ENCODE data around the gene THBS1.

Gene THBS1

GRCh38 chr15:39580485-39581241 lies at the start of gene THBS1:
Gene THBS1 (plus strand): TSS chr15:39581079. CDS start chr15:39581858, 779 bp downstream.
- peaks cover 53% of the 10 kb centered on the region for H3K4me1 ChIP-seq (ENCODE audit: control insufficient read depth, insufficient read depth, low read length)
- peaks cover 21 to 45% of the 10 kb centered on the region in 2 donors for H3K36me3 ChIP-seq (ENCODE audit: control insufficient read depth in 2 of 2, insufficient read depth in 2 of 2, low read length in 2 of 2)
- peak within 1 kb of the TSS; percentile 90 to 97 for H3K9ac ChIP-seq (ENCODE audit: low read length in 2 of 2)
- H3K27me3 ChIP-seq (ENCODE audit: control insufficient read depth in 1 of 2, insufficient read depth in 2 of 2, low read length in 2 of 2): no peaks in the 10 kb centered on the region
- no peaks in the 10 kb centered on the region for H3K9me3 ChIP-seq (ENCODE audit: control insufficient read depth in 2 of 2, low read length in 2 of 2)
- peak within 1 kb of the TSS; percentile 96 for H3K27ac ChIP-seq (ENCODE audit: low read length)
- H3K4me3 ChIP-seq (ENCODE audit: low read length in 2 of 2): peak within 1 kb of the TSS; percentile 89 to 91

GRCh38 chr15:39534996-39535395 lies 45.9 kb upstream of the THBS1 start:
- no peaks in the 10 kb centered on the region for H3K9me3 ChIP-seq (ENCODE audit: control insufficient read depth in 2 of 2, low read length in 2 of 2)
- no peak overlapping the region for H3K9ac ChIP-seq (ENCODE audit: low read length in 2 of 2)
- no peak overlapping the region for H3K4me3 ChIP-seq (ENCODE audit: low read length in 2 of 2)
- peaks cover 3% of the 10 kb centered on the region for H3K4me1 ChIP-seq (ENCODE audit: control insufficient read depth, insufficient read depth, low read length)
- no peaks in the 10 kb centered on the region for H3K27me3 ChIP-seq (ENCODE audit: control insufficient read depth in 1 of 2, insufficient read depth in 2 of 2, low read length in 2 of 2)
- H3K36me3 ChIP-seq (ENCODE audit: control insufficient read depth in 2 of 2, insufficient read depth in 2 of 2, low read length in 2 of 2): no peaks in the 10 kb centered on the region
- no peak overlapping the region for H3K27ac ChIP-seq (ENCODE audit: low read length)

- Histone ChIP-seq H3K27me3 (ENCODE audit: control insufficient read depth in 1 of 2, insufficient read depth in 2 of 2, low read length in 2 of 2) (no peaks in the 10 kb centered on the region), H3K9me3 (ENCODE audit: control insufficient read depth in 2 of 2, low read length in 2 of 2) (no peaks in the 10 kb centered on the region), H3K4me1 (ENCODE audit: control insufficient read depth, insufficient read depth, low read length) (peaks cover 6% of the 10 kb centered on the region), H3K9ac (ENCODE audit: low read length in 2 of 2) (no peak overlapping the region), H3K27ac (ENCODE audit: low read length) (no peak overlapping the region), H3K4me3 (ENCODE audit: low read length in 2 of 2) (no peak overlapping the region), H3K36me3 (ENCODE audit: control insufficient read depth in 2 of 2, insufficient read depth in 2 of 2, low read length in 2 of 2) (no peaks in the 10 kb centered on the region)
Observed at GRCh38 chr15:39535466-39535865, 45.4 kb upstream of the THBS1 start.

GRCh38 chr15:39538936-39539335 lies 41.9 kb upstream of the THBS1 start:
- H3K9me3 ChIP-seq (ENCODE audit: control insufficient read depth in 2 of 2, low read length in 2 of 2): no peaks in the 10 kb centered on the region
- no peaks in the 10 kb centered on the region for H3K36me3 ChIP-seq (ENCODE audit: control insufficient read depth in 2 of 2, insufficient read depth in 2 of 2, low read length in 2 of 2)
- H3K27me3 ChIP-seq (ENCODE audit: control insufficient read depth in 1 of 2, insufficient read depth in 2 of 2, low read length in 2 of 2): no peaks in the 10 kb centered on the region
- H3K27ac ChIP-seq (ENCODE audit: low read length): no peak overlapping the region
- H3K9ac ChIP-seq (ENCODE audit: low read length in 2 of 2): no peak overlapping the region
- H3K4me1 ChIP-seq (ENCODE audit: control insufficient read depth, insufficient read depth, low read length): peaks cover 6% of the 10 kb centered on the region
- no peak overlapping the region for H3K4me3 ChIP-seq (ENCODE audit: low read length in 2 of 2)

- no peak overlapping the region for H3K9ac ChIP-seq (ENCODE audit: low read length in 2 of 2)
- peak overlapping the region; percentile 42 for H3K27ac ChIP-seq (ENCODE audit: low read length)
- H3K4me3 ChIP-seq (ENCODE audit: low read length in 2 of 2): no peak overlapping the region
- H3K36me3 ChIP-seq (ENCODE audit: control insufficient read depth in 2 of 2, insufficient read depth in 2 of 2, low read length in 2 of 2): no peaks in the 10 kb centered on the region
- no peaks in the 10 kb centered on the region for H3K9me3 ChIP-seq (ENCODE audit: control insufficient read depth in 2 of 2, low read length in 2 of 2)
- H3K4me1 ChIP-seq (ENCODE audit: control insufficient read depth, insufficient read depth, low read length): peaks cover 6% of the 10 kb centered on the region
- H3K27me3 ChIP-seq (ENCODE audit: control insufficient read depth in 1 of 2, insufficient read depth in 2 of 2, low read length in 2 of 2): no peaks in the 10 kb centered on the region
Observed at GRCh38 chr15:39539466-39539865, 41.4 kb upstream of the THBS1 start.

GRCh38 chr15:39539973-39540558 lies 40.8 kb upstream of the THBS1 start:
- Histone ChIP-seq H3K27ac (ENCODE audit: low read length) (peak overlapping the region; percentile 42), H3K9ac (ENCODE audit: low read length in 2 of 2) (no peak overlapping the region), H3K36me3 (ENCODE audit: control insufficient read depth in 2 of 2, insufficient read depth in 2 of 2, low read length in 2 of 2) (no peaks in the 10 kb centered on the region), H3K4me3 (ENCODE audit: low read length in 2 of 2) (no peak overlapping the region), H3K27me3 (ENCODE audit: control insufficient read depth in 1 of 2, insufficient read depth in 2 of 2, low read length in 2 of 2) (no peaks in the 10 kb centered on the region), H3K4me1 (ENCODE audit: control insufficient read depth, insufficient read depth, low read length) (peaks cover 6% of the 10 kb centered on the region), H3K9me3 (ENCODE audit: control insufficient read depth in 2 of 2, low read length in 2 of 2) (no peaks in the 10 kb centered on the region)

GRCh38 chr15:39542385-39543065 lies 38.4 kb upstream of the THBS1 start:
- Histone ChIP-seq H3K36me3 (ENCODE audit: control insufficient read depth in 2 of 2, insufficient read depth in 2 of 2, low read length in 2 of 2) (no peaks in the 10 kb centered on the region), H3K4me1 (ENCODE audit: control insufficient read depth, insufficient read depth, low read length) (peaks cover 6% of the 10 kb centered on the region), H3K9ac (ENCODE audit: low read length in 2 of 2) (no peak overlapping the region), H3K9me3 (ENCODE audit: control insufficient read depth in 2 of 2, low read length in 2 of 2) (no peaks in the 10 kb centered on the region), H3K27ac (ENCODE audit: low read length) (no peak overlapping the region), H3K4me3 (ENCODE audit: low read length in 2 of 2) (no peak overlapping the region), H3K27me3 (ENCODE audit: control insufficient read depth in 1 of 2, insufficient read depth in 2 of 2, low read length in 2 of 2) (no peaks in the 10 kb centered on the region)

GRCh38 chr15:39543651-39544050 lies 37.2 kb upstream of the THBS1 start:
- Histone ChIP-seq H3K4me1 (ENCODE audit: control insufficient read depth, insufficient read depth, low read length) (peaks cover 6% of the 10 kb centered on the region), H3K36me3 (ENCODE audit: control insufficient read depth in 2 of 2, insufficient read depth in 2 of 2, low read length in 2 of 2) (no peaks in the 10 kb centered on the region), H3K27ac (ENCODE audit: low read length) (no peak overlapping the region), H3K27me3 (ENCODE audit: control insufficient read depth in 1 of 2, insufficient read depth in 2 of 2, low read length in 2 of 2) (no peaks in the 10 kb centered on the region), H3K9ac (ENCODE audit: low read length in 2 of 2) (no peak overlapping the region), H3K9me3 (ENCODE audit: control insufficient read depth in 2 of 2, low read length in 2 of 2) (no peaks in the 10 kb centered on the region), H3K4me3 (ENCODE audit: low read length in 2 of 2) (no peak overlapping the region)

- Histone ChIP-seq H3K4me1 (ENCODE audit: control insufficient read depth, insufficient read depth, low read length) (no peaks in the 10 kb centered on the region), H3K27ac (ENCODE audit: low read length) (no peak overlapping the region), H3K9ac (ENCODE audit: low read length in 2 of 2) (no peak overlapping the region), H3K27me3 (ENCODE audit: control insufficient read depth in 1 of 2, insufficient read depth in 2 of 2, low read length in 2 of 2) (no peaks in the 10 kb centered on the region), H3K4me3 (ENCODE audit: low read length in 2 of 2) (no peak overlapping the region), H3K36me3 (ENCODE audit: control insufficient read depth in 2 of 2, insufficient read depth in 2 of 2, low read length in 2 of 2) (no peaks in the 10 kb centered on the region), H3K9me3 (ENCODE audit: control insufficient read depth in 2 of 2, low read length in 2 of 2) (no peaks in the 10 kb centered on the region)
Observed at GRCh38 chr15:39546842-39547241, 34.0 kb upstream of the THBS1 start.

- H3K4me1 ChIP-seq (ENCODE audit: control insufficient read depth, insufficient read depth, low read length): no peaks in the 10 kb centered on the region
- H3K9ac ChIP-seq (ENCODE audit: low read length in 2 of 2): no peak overlapping the region
- no peak overlapping the region for H3K27ac ChIP-seq (ENCODE audit: low read length)
- H3K9me3 ChIP-seq (ENCODE audit: control insufficient read depth in 2 of 2, low read length in 2 of 2): no peaks in the 10 kb centered on the region
- no peaks in the 10 kb centered on the region for H3K27me3 ChIP-seq (ENCODE audit: control insufficient read depth in 1 of 2, insufficient read depth in 2 of 2, low read length in 2 of 2)
- H3K4me3 ChIP-seq (ENCODE audit: low read length in 2 of 2): no peak overlapping the region
- no peaks in the 10 kb centered on the region for H3K36me3 ChIP-seq (ENCODE audit: control insufficient read depth in 2 of 2, insufficient read depth in 2 of 2, low read length in 2 of 2)
Observed at GRCh38 chr15:39548561-39548960, 32.3 kb upstream of the THBS1 start.

GRCh38 chr15:39549912-39550311 lies 31.0 kb upstream of the THBS1 start:
- no peak overlapping the region for H3K4me3 ChIP-seq (ENCODE audit: low read length in 2 of 2)

More at GRCh38 chr15:39549912-39550311, 31.0 kb upstream of the THBS1 start:
- no peaks in the 10 kb centered on the region for H3K27me3 ChIP-seq (ENCODE audit: control insufficient read depth in 1 of 2, insufficient read depth in 2 of 2, low read length in 2 of 2)
- no peaks in the 10 kb centered on the region for H3K36me3 ChIP-seq (ENCODE audit: control insufficient read depth in 2 of 2, insufficient read depth in 2 of 2, low read length in 2 of 2)
- H3K9me3 ChIP-seq (ENCODE audit: control insufficient read depth in 2 of 2, low read length in 2 of 2): no peaks in the 10 kb centered on the region
- no peak overlapping the region for H3K27ac ChIP-seq (ENCODE audit: low read length)
- no peak overlapping the region for H3K9ac ChIP-seq (ENCODE audit: low read length in 2 of 2)
- peaks cover 8% of the 10 kb centered on the region for H3K4me1 ChIP-seq (ENCODE audit: control insufficient read depth, insufficient read depth, low read length)
